Mesendoderm (in vitro differentiated cells): ENCODE measurements around the gene ZNF865.

ENCODE experiments used
- DNase-seq: peaks from one replicate; pipeline ENCODE4 v3.0.0; 2013
- H2AK5ac ChIP-seq: 2 replicates; pipeline ENCODE4 v1.6.1; 2013; ENCODE audit warnings: low read length, inconsistent platforms
- H2BK120ac ChIP-seq: 2 replicates; pipeline ENCODE4 v1.6.1; 2013; ENCODE audit warnings: low read depth, mild to moderate bottlenecking, low read length, moderate library complexity, mixed read lengths
- H2BK15ac ChIP-seq: replicated peaks from 2 replicates; pipeline ENCODE4 v1.6.1; 2013; ENCODE audit warnings: low read depth, mild to moderate bottlenecking, moderate library complexity
- H2BK5ac ChIP-seq: 2 replicates; pipeline ENCODE4 v1.6.1; 2013; ENCODE audit warnings: low read length, inconsistent platforms
- H3K18ac ChIP-seq: 2 replicates; pipeline ENCODE4 v1.6.1; 2013; ENCODE audit warnings: mild to moderate bottlenecking, low read length, mixed read lengths
- H3K23ac ChIP-seq: one replicate; pipeline ENCODE4 v1.6.1; 2013; ENCODE audit warnings: low read length
- H3K27ac ChIP-seq: 2 replicates; pipeline ENCODE4 v1.5.1; 2013; ENCODE audit warnings: low read depth, mild to moderate bottlenecking, inconsistent platforms, low read length, moderate library complexity
- H3K27me3 ChIP-seq: 2 replicates; pipeline ENCODE4 v1.6.1; 2013; ENCODE audit warnings: low read length, control low read depth, mild to moderate bottlenecking, inconsistent platforms; ENCODE audit not compliant: insufficient read depth, poor library complexity
- H3K36me3 ChIP-seq: 2 replicates; pipeline ENCODE4 v1.6.1; 2013; ENCODE audit warnings: low read length, inconsistent platforms; ENCODE audit not compliant: control insufficient read depth, insufficient read depth
- H3K4ac ChIP-seq: one replicate; pipeline ENCODE4 v1.6.1; 2013; ENCODE audit warnings: low read depth, mild to moderate bottlenecking, low read length, moderate library complexity
- H3K4me1 ChIP-seq: 2 replicates; pipeline ENCODE4 v1.6.1; 2013; ENCODE audit warnings: low read depth, low read length, inconsistent platforms; ENCODE audit not compliant: control insufficient read depth
- H3K4me2 ChIP-seq: 2 replicates; pipeline ENCODE4 v1.6.1; 2013; ENCODE audit warnings: low read length
- H3K4me3 ChIP-seq: 2 replicates; pipeline ENCODE4 v1.5.1; 2013; ENCODE audit warnings: mild to moderate bottlenecking, low read length
- H3K56ac ChIP-seq: one replicate; pipeline ENCODE4 v1.6.1; 2013; ENCODE audit warnings: low read length
- H3K79me1 ChIP-seq: 2 replicates; pipeline ENCODE4 v1.6.1; 2013; ENCODE audit warnings: low read length, inconsistent platforms
- H3K79me2 ChIP-seq: 2 replicates; pipeline ENCODE4 v1.6.1; 2013; ENCODE audit warnings: mild to moderate bottlenecking, low read length; ENCODE audit not compliant: control insufficient read depth, insufficient read depth
- H3K9ac ChIP-seq: 2 replicates; pipeline ENCODE4 v1.6.1; 2013; ENCODE audit warnings: low read length, inconsistent platforms
- H4K5ac ChIP-seq: one replicate; pipeline ENCODE4 v1.6.1; 2013; ENCODE audit warnings: low read length
- H4K8ac ChIP-seq: one replicate; pipeline ENCODE4 v1.6.1; 2013; ENCODE audit warnings: low read depth, mild to moderate bottlenecking, control low read depth, low read length, moderate library complexity
- WGBS: extraction: QIAGEN DNeasy Blood & Tissue Kit; methylation state at CpG from one replicate; pipeline ENCODE4 v1.1.7; 2013; ENCODE audit warnings: low lambda C conversion rate, missing lambda C conversion rate; ENCODE audit not compliant: insufficient coverage; ENCODE audit errors: extremely low coverage; 5-methylcytosine and 5-hydroxymethylcytosine counted together

ZNF865 gene

GRCh38 chr19:55623561-55623960 lies 18.1 kb downstream of the ZNF865 start:
- H3K4me2 ChIP-seq, result no peak overlapping the region
- H3K79me1 ChIP-seq, result peaks cover 3% of the 10 kb centered on the region

GRCh38 chr19:55624109-55625003 lies 18.9 kb downstream of the ZNF865 start, which contains the start of gene ZNF784:
Gene ZNF784 (minus strand): TSS chr19:55624566. CDS start chr19:55624561, 5 bp downstream.
- no peak within 1 kb of the TSS for H2AK5ac ChIP-seq
- H3K79me1 ChIP-seq, result peaks cover 3% of the 10 kb centered on the region
- H2BK120ac ChIP-seq, result no peak within 1 kb of the TSS
- no peaks in the 10 kb centered on the region for H3K4me1 ChIP-seq
- no peak within 1 kb of the TSS for H4K8ac ChIP-seq
- WGBS, result no CpG with 5 or more reads among the region's 56 CpGs
- peak within 1 kb of the TSS; percentile 88 for H3K18ac ChIP-seq
- H2BK5ac ChIP-seq, result no peak within 1 kb of the TSS
- peak within 1 kb of the TSS; percentile 92 for H3K27ac ChIP-seq
- no peak within 1 kb of the TSS for H2BK15ac ChIP-seq
- peak within 1 kb of the TSS; percentile 94 for H3K56ac ChIP-seq
- peak within 1 kb of the TSS; percentile 37 for H3K4ac ChIP-seq
- no peaks in the 10 kb centered on the region for H3K27me3 ChIP-seq
- no peaks in the 10 kb centered on the region for H3K79me2 ChIP-seq
- H4K5ac ChIP-seq, result no peak within 1 kb of the TSS
- H3K4me3 ChIP-seq, result peak within 1 kb of the TSS; percentile 56
- no peak within 1 kb of the TSS for H3K23ac ChIP-seq
- H3K36me3 ChIP-seq, result no peaks in the 10 kb centered on the region
- DNase-seq, result peak; percentile 95
- peak within 1 kb of the TSS; percentile 81 for H3K9ac ChIP-seq
- H3K4me2 ChIP-seq, result peak within 1 kb of the TSS; percentile 72

More at GRCh38 chr19:55623561-55623960, 18.1 kb downstream of the ZNF865 start:
- H3K56ac ChIP-seq, result no peak overlapping the region
- WGBS, result no CpG with 5 or more reads among the region's 7 CpGs
- H4K8ac ChIP-seq, result no peak overlapping the region
- H2AK5ac ChIP-seq, result no peak overlapping the region
- no peak overlapping the region for H3K27ac ChIP-seq
- no peak for DNase-seq
- H3K4me1 ChIP-seq, result no peaks in the 10 kb centered on the region
- H4K5ac ChIP-seq, result no peak overlapping the region
- H3K36me3 ChIP-seq, result no peaks in the 10 kb centered on the region
- no peak overlapping the region for H3K23ac ChIP-seq
- no peaks in the 10 kb centered on the region for H3K27me3 ChIP-seq
- H2BK120ac ChIP-seq, result no peak overlapping the region
- no peak overlapping the region for H2BK15ac ChIP-seq
- no peak overlapping the region for H3K4me3 ChIP-seq
- H3K18ac ChIP-seq, result no peak overlapping the region
- no peak overlapping the region for H3K4ac ChIP-seq
- no peaks in the 10 kb centered on the region for H3K79me2 ChIP-seq
- H3K9ac ChIP-seq, result no peak overlapping the region
- no peak overlapping the region for H2BK5ac ChIP-seq

GRCh38 chr19:55625004-55625326 lies 19.5 kb downstream of the ZNF865 start:
- DNase-seq, result no peak
- Histone ChIP-seq H3K36me3 (no peaks in the 10 kb centered on the region), H3K4me2 (peak overlapping the region; percentile 72), H2BK5ac (no peak overlapping the region), H3K27ac (no peak overlapping the region), H4K8ac (no peak overlapping the region), H3K79me2 (no peaks in the 10 kb centered on the region), H2AK5ac (no peak overlapping the region), H2BK120ac (no peak overlapping the region), H3K4me3 (no peak overlapping the region), H2BK15ac (no peak overlapping the region), H3K79me1 (peaks cover 3% of the 10 kb centered on the region), H3K27me3 (no peaks in the 10 kb centered on the region), H4K5ac (no peak overlapping the region), H3K4ac (peak overlapping the region; percentile 37), H3K56ac (peak overlapping the region; percentile 75), H3K18ac (no peak overlapping the region), H3K9ac (peak overlapping the region; percentile 69), H3K23ac (no peak overlapping the region), H3K4me1 (no peaks in the 10 kb centered on the region)
- no CpG with 5 or more reads among the region's 11 CpGs for WGBS

- no peak overlapping the region for H3K27ac ChIP-seq
Measured at GRCh38 chr19:55626350-55626749, 20.9 kb downstream of the ZNF865 start.

GRCh38 chr19:55632463-55632834 lies 27.0 kb downstream of the ZNF865 start:
- no peaks in the 10 kb centered on the region for H3K27me3 ChIP-seq
- H4K5ac ChIP-seq, result no peak overlapping the region
- H3K18ac ChIP-seq, result no peak overlapping the region
- no peak overlapping the region for H4K8ac ChIP-seq
- H3K23ac ChIP-seq, result no peak overlapping the region
- no peak overlapping the region for H2BK15ac ChIP-seq
- no peak overlapping the region for H2BK120ac ChIP-seq
- no peak overlapping the region for H3K9ac ChIP-seq
- H3K79me2 ChIP-seq, result peaks cover 14% of the 10 kb centered on the region
- no peak overlapping the region for H3K27ac ChIP-seq
- H3K4ac ChIP-seq, result no peak overlapping the region
- H2BK5ac ChIP-seq, result no peak overlapping the region
- H3K4me1 ChIP-seq, result peaks cover 6% of the 10 kb centered on the region
- WGBS, result no CpG with 5 or more reads among the region's 3 CpGs
- H3K36me3 ChIP-seq, result no peaks in the 10 kb centered on the region
- H3K4me3 ChIP-seq, result no peak overlapping the region
- peak; percentile 96 for DNase-seq
- no peak overlapping the region for H3K4me2 ChIP-seq
- peak overlapping the region; percentile 65 for H3K56ac ChIP-seq
- no peak overlapping the region for H2AK5ac ChIP-seq
- H3K79me1 ChIP-seq, result peaks cover 15% of the 10 kb centered on the region

More at GRCh38 chr19:55626350-55626749, 20.9 kb downstream of the ZNF865 start:
- Histone ChIP-seq H3K4me1 (no peaks in the 10 kb centered on the region), H3K79me2 (no peaks in the 10 kb centered on the region), H3K36me3 (no peaks in the 10 kb centered on the region), H3K23ac (no peak overlapping the region), H2AK5ac (no peak overlapping the region), H3K4me2 (no peak overlapping the region), H3K27me3 (no peaks in the 10 kb centered on the region), H4K5ac (no peak overlapping the region), H3K9ac (no peak overlapping the region), H3K79me1 (peaks cover 3% of the 10 kb centered on the region), H3K18ac (no peak overlapping the region), H3K56ac (no peak overlapping the region), H2BK5ac (no peak overlapping the region), H4K8ac (no peak overlapping the region), H3K4ac (no peak overlapping the region), H3K4me3 (no peak overlapping the region), H2BK15ac (no peak overlapping the region), H2BK120ac (no peak overlapping the region)
- no peak for DNase-seq
- WGBS, result no CpG with 5 or more reads among the region's 11 CpGs
